HCT116 (cell line): ENCODE results near the gene VPS11. TPM values are rescaled to one million over a fixed set of nuclear protein-coding genes. Genes with fewer than 3 reads are reported as not detected.
"Not testable (repeated sequence)": the region's sequence is repeated elsewhere in the genome, so short reads cannot be mapped to it uniquely, and the experiment has no call there.

Experiments
- ATAC-seq: fragments of 200-7000 bp; cut with Tn5 transposase; 2 replicates; pipeline ENCODE4 v1.9.1; 2020; ENCODE audit warnings: mild to moderate bottlenecking, moderate library complexity
- BruUV-seq: library from RNA; stranded (reverse); fragments of 400-500 nt; replicated peaks from 2 replicates; lab custom pipeline; 2021; lab: Mats Ljungman, UMichigan
- CTCF ChIA-PET: fragments of 300-600 bp; sonication (Branson Sonifier 250); formaldehyde crosslinking; loops from one replicate; lab custom pipeline; 2021; ENCODE audit warnings: antibody characterized with exemption; lab: Charles Lee
- POLR2A ChIA-PET: fragments of 300-600, 350-600 bp; sonication (Branson Sonifier 250); formaldehyde crosslinking; loops from one replicate; lab custom pipeline; 2021; ENCODE audit warnings: antibody characterized with exemption; lab: Charles Lee
- RAD21 ChIA-PET, 2 experiments: fragments of 300-600 bp; sonication (Branson Sonifier 250); formaldehyde crosslinking; loops; one replicate each; lab custom pipeline; 2023; ENCODE audit warnings: low total read pairs in 2 of 2; ENCODE audit not compliant: uncharacterized antibody in 2 of 2, unreplicated experiment in 2 of 2, low non-redundant PET in 1 of 2; lab: Charles Lee
- DNase-seq: peaks from one replicate; pipeline ENCODE4 v3.0.0-alpha.2; 2010; ENCODE audit warnings: low read depth, low spot score
- H2AFZ ChIP-seq: fragments of 200-600 bp; shearing (Covaris generic), sonication (generic); 2 replicates; pipeline ENCODE4 v1.6.1; 2017; ENCODE audit warnings: low read depth, mixed run types, mixed read lengths, antibody characterized with exemption, low read length; ENCODE audit not compliant: poor library complexity, severe bottlenecking
- H3K27ac ChIP-seq: 2 replicates; pipeline ENCODE4 v1.5.1; 2012; ENCODE audit warnings: low read depth, low read length
- H3K27me3 ChIP-seq: fragments of 200-600 bp; sonication (generic); 2 replicates; pipeline ENCODE4 v1.6.1; 2016; ENCODE audit warnings: mixed run types, low read length, mixed read lengths; ENCODE audit not compliant: insufficient read depth
- H3K36me3 ChIP-seq, 2 experiments: fragments of 200-500 bp in 1 of 2; fragments of 200-600 bp in 1 of 2; sonication (Bioruptor generic) in 1 of 2; sonication (generic) in 1 of 2; 2 replicates each; pipeline versions ENCODE4 v1.5.1 to v1.6.1; 2014 to 2016; ENCODE audit warnings: low read length in 2 of 2, inconsistent platforms in 1 of 2, mixed read lengths in 1 of 2, mixed run types in 1 of 2; ENCODE audit not compliant: insufficient read depth in 2 of 2, control insufficient read depth in 1 of 2
- H3K4me1 ChIP-seq, 2 experiments: fragments of 200-600 bp in 1 of 2; sonication (generic) in 1 of 2; 2 replicates each; pipeline versions ENCODE4 v1.5.1 to v1.6.1; 2012 to 2017; ENCODE audit warnings: low read length in 2 of 2, inconsistent platforms in 1 of 2, mild to moderate bottlenecking in 1 of 2, mixed read lengths in 1 of 2, mixed run types in 1 of 2, moderate library complexity in 1 of 2; ENCODE audit not compliant: insufficient read depth in 2 of 2, control insufficient read depth in 1 of 2
- H3K4me2 ChIP-seq: fragments of 200-600 bp; sonication (generic); 2 replicates; pipeline ENCODE4 v1.6.1; 2017; ENCODE audit warnings: mixed run types, low read length, mixed read lengths
- H3K4me3 ChIP-seq, 2 experiments: fragments of 200-600 bp in 1 of 2; sonication (generic) in 1 of 2; replicated peaks in 1 of 2; 2 replicates each; pipeline ENCODE4 v1.5.1; 2011 to 2016; ENCODE audit warnings: low read length in 2 of 2, control low read depth in 1 of 2, low read depth in 1 of 2, mild to moderate bottlenecking in 1 of 2, mixed read lengths in 1 of 2, mixed run types in 1 of 2
- H3K79me2 ChIP-seq: fragments of 200-600 bp; sonication (generic); 2 replicates; pipeline ENCODE4 v1.6.1; 2017; ENCODE audit warnings: mild to moderate bottlenecking, mixed run types, low read length, moderate library complexity, mixed read lengths; ENCODE audit not compliant: insufficient read depth
- H3K9ac ChIP-seq: fragments of 200-600 bp; sonication (generic); 2 replicates; pipeline ENCODE4 v1.6.1; 2016; ENCODE audit warnings: low read length, mixed read lengths
- H3K9me2 ChIP-seq: fragments of 200-600 bp; sonication (generic), shearing (Covaris generic); 2 replicates; pipeline ENCODE4 v1.6.1; 2017; ENCODE audit warnings: mixed run types, mild to moderate bottlenecking, moderate library complexity; ENCODE audit not compliant: insufficient read depth
- H3K9me3 ChIP-seq, 2 experiments: fragments of 200-500 bp in 1 of 2; fragments of 200-600 bp in 1 of 2; sonication (Bioruptor generic) in 1 of 2; sonication (generic) in 1 of 2; 2 replicates each; pipeline ENCODE4 v1.6.1; 2014 to 2017; ENCODE audit warnings: low read length in 2 of 2, mixed read lengths in 2 of 2, inconsistent platforms in 1 of 2, low read depth in 1 of 2, mild to moderate bottlenecking in 1 of 2, mixed run types in 1 of 2, moderate library complexity in 1 of 2; ENCODE audit not compliant: control insufficient read depth in 1 of 2, insufficient read depth in 1 of 2
- H4K20me1 ChIP-seq: fragments of 200-600 bp; sonication (generic), shearing (Covaris generic); 2 replicates; pipeline ENCODE4 v1.6.1; 2017; ENCODE audit warnings: mixed run types, mild to moderate bottlenecking, moderate library complexity; ENCODE audit not compliant: insufficient read depth
- CTCF ChIP-seq, 3 experiments: fragments of 200-600 bp in 1 of 3; sonication (generic) in 1 of 3; IDR thresholded peaks in 2 of 3; conservative IDR thresholded peaks in 1 of 3; 2 replicates each; pipeline ENCODE4 v1.5.1; 2012 to 2017; ENCODE audit warnings: low read depth in 2 of 3, low read length in 2 of 3, antibody characterized with exemption in 1 of 3, borderline replicate concordance in 1 of 3, control low read depth in 1 of 3, mild to moderate bottlenecking in 1 of 3, mixed read lengths in 1 of 3, mixed run types in 1 of 3, moderate library complexity in 1 of 3; ENCODE audit not compliant: insufficient read depth in 1 of 3
- EGR1 ChIP-seq: IDR thresholded peaks from 2 replicates; pipeline ENCODE4 v1.6.1; 2012; ENCODE audit warnings: low read depth
- ELF1 ChIP-seq: IDR thresholded peaks from 2 replicates; pipeline ENCODE4 v1.6.1; 2012; ENCODE audit warnings: low read depth, borderline replicate concordance
- EZH2 ChIP-seq: fragments of 200-600 bp; sonication (generic); IDR thresholded peaks from 2 replicates; pipeline ENCODE4 v1.6.1; 2017; ENCODE audit warnings: antibody characterized with exemption, mixed run types
- EZH2phosphoT487 ChIP-seq: fragments of 200-600 bp; IDR thresholded peaks from 2 replicates; pipeline ENCODE4 v1.6.1; 2018; ENCODE audit warnings: antibody characterized with exemption, borderline replicate concordance
- FOSL1 ChIP-seq: IDR thresholded peaks from 2 replicates; pipeline ENCODE4 v1.6.1; 2012; ENCODE audit warnings: low read depth
- JUND ChIP-seq: IDR thresholded peaks from 2 replicates; pipeline ENCODE4 v1.6.1; 2012
- MAX ChIP-seq: IDR thresholded peaks from 2 replicates; pipeline ENCODE4 v1.6.1; 2012
- POLR2AphosphoS5 ChIP-seq: IDR thresholded peaks from 2 replicates; pipeline ENCODE4 v1.6.1; 2011; ENCODE audit warnings: mild to moderate bottlenecking, low read depth, low read length, moderate library complexity
- RAD21 ChIP-seq: IDR thresholded peaks from 2 replicates; pipeline ENCODE4 v1.6.1; 2012; ENCODE audit warnings: low read depth, mild to moderate bottlenecking
- SIN3A ChIP-seq: IDR thresholded peaks from 2 replicates; pipeline ENCODE4 v1.6.1; 2012; ENCODE audit warnings: low read depth
- SP1 ChIP-seq: IDR thresholded peaks from 2 replicates; pipeline ENCODE4 v1.6.1; 2012; ENCODE audit warnings: low read depth
- YY1 ChIP-seq: IDR thresholded peaks from 2 replicates; pipeline ENCODE4 v1.6.1; 2011; ENCODE audit warnings: low read length, low read depth, moderate library complexity, mild to moderate bottlenecking; ENCODE audit not compliant: insufficient replicate concordance; ENCODE audit errors: extremely low read depth
- ZBTB33 ChIP-seq: IDR thresholded peaks from 2 replicates; pipeline ENCODE4 v1.6.1; 2011; ENCODE audit warnings: mild to moderate bottlenecking, low read length, moderate library complexity; ENCODE audit not compliant: insufficient replicate concordance; ENCODE audit errors: extremely low read depth
- ZFX ChIP-seq: fragments of 450-650 bp; IDR thresholded peaks from 2 replicates; pipeline ENCODE4 v1.6.1; 2017
- ZNF274 ChIP-seq: fragments of 200-500 bp; sonication (Bioruptor generic); IDR thresholded peaks from 2 replicates; pipeline ENCODE4 v1.6.1; 2014; ENCODE audit warnings: mild to moderate bottlenecking, low read depth, low read length, inconsistent platforms
- intact Hi-C: fragments of 100-400 bp; cut with micrococcal nuclease; formaldehyde crosslinking; loops from 2 replicates; pipeline ENCODE4 v1.10.0; 2022
- total RNA-seq: library from RNA; stranded (reverse); gene quantifications from one replicate; pipeline ENCODE4 v1.2.1, GENCODE V29; 2021; ENCODE audit not compliant: unreplicated experiment

VPS11 gene
- total RNA-seq, 1 experiment from 2014 or later, result 20.4 TPM

- BruUV-seq, result no TSS peak
- RAD21 ChIA-PET, result no interaction called here
- H3K4me2 ChIP-seq, result no peak overlapping the region
- DNase-seq (no peak), ATAC-seq (no peak)
- H3K79me2 ChIP-seq, result no peaks in the 10 kb centered on the region
- no peaks in the 10 kb centered on the region for H3K36me3 ChIP-seq
- H2AFZ ChIP-seq, result no peak overlapping the region
- H3K4me3 ChIP-seq, result no peak overlapping the region
- no peak for TF ChIP-seq SP1
- TF ChIP-seq ZNF274, result no peak
- no peak for TF ChIP-seq YY1
- no peak for TF ChIP-seq EGR1
- TF ChIP-seq MAX, result no peak
- no peak for TF ChIP-seq POLR2AphosphoS5
- no peak for TF ChIP-seq EZH2phosphoT487
- TF ChIP-seq ZBTB33, result no peak
- no peak for TF ChIP-seq EZH2
- no peak for TF ChIP-seq SIN3A
- TF ChIP-seq CTCF (IDR thresholded peaks at IDR 0.05 in 2 of 3, conservative IDR thresholded peaks at IDR 0.05 in 1 of 3; ENCODE audit: borderline replicate concordance in 1 of 3, insufficient read depth in 1 of 3, low read depth in 2 of 3, low read length in 2 of 3), result no peak
- no peak for TF ChIP-seq JUND
- TF ChIP-seq ZFX, result no peak
- no peak for TF ChIP-seq FOSL1
- no peak for TF ChIP-seq ELF1
- TF ChIP-seq RAD21, result no peak
- peaks cover 0 to 3% of the 10 kb centered on the region in 2 experiments; a peak in 2 of 4 replicates for H3K4me1 ChIP-seq
- intact Hi-C loops, result no loop called here
- CTCF ChIA-PET, result no interaction called here
- POLR2A ChIA-PET, result interaction anchor here (1.1 kb wide), 1 partner anchor 16 kb away, joined by 3 read pairs; no protein-coding TSS in a partner anchor
- H4K20me1 ChIP-seq, result no peaks in the 10 kb centered on the region
- no peaks in the 10 kb centered on the region for H3K9me2 ChIP-seq
- H3K9ac ChIP-seq, result no peak overlapping the region
- no peak overlapping the region for H3K27ac ChIP-seq
- H3K27me3 ChIP-seq, result no peaks in the 10 kb centered on the region
- H3K9me3 ChIP-seq, result no peaks in the 10 kb centered on the region
Observed at GRCh38 chr11:119038884-119039283, 28.7 kb upstream of the VPS11 start.

- H3K36me3 ChIP-seq, H3K9me3 ChIP-seq, H3K4me2 ChIP-seq, H4K20me1 ChIP-seq, ATAC-seq, H2AFZ ChIP-seq, RAD21 ChIA-PET, BruUV-seq, H3K79me2 ChIP-seq, H3K27ac ChIP-seq, CTCF ChIA-PET, H3K27me3 ChIP-seq, H3K9ac ChIP-seq, H3K4me1 ChIP-seq, intact Hi-C loops, H3K9me2 ChIP-seq, DNase-seq, H3K4me3 ChIP-seq: not testable (repeated sequence)
- POLR2A ChIA-PET, result interaction anchor here (1.1 kb wide), 1 partner anchor 16 kb away, joined by 3 read pairs; no protein-coding TSS in a partner anchor
Observed at GRCh38 chr11:119039471-119039870, 28.1 kb upstream of the VPS11 start.
